Stimulated activated CD8-positive, alpha-beta memory T cell treated with anti-CD3 and anti-CD28 coated beads, Interleukin-15, amount 100 ng/mL, for 4 hours (primary cell): ENCODE measurements around the gene GSTO1.

Experiments
- DNase-seq, 2 donors: peaks; one replicate each; pipeline ENCODE4 v3.0.0-alpha.2; 2020; ENCODE audit warnings: low read depth in 2 of 2

GSTO1 gene

GRCh38 chr10:104274762-104275721 is 20.4 kb downstream of the GSTO1 start:
- DNase-seq = no peak

GRCh38 chr10:104276192-104276591 is 21.5 kb downstream of the GSTO1 start:
- DNase-seq = no peak

- DNase-seq = no peak
Measured at GRCh38 chr10:104277785-104278184, 23.1 kb downstream of the GSTO1 start.

- no peak for DNase-seq
Measured at GRCh38 chr10:104279550-104280259, 25.0 kb downstream of the GSTO1 start.

- DNase-seq = no peak
Measured at GRCh38 chr10:104281694-104282093, 27.0 kb downstream of the GSTO1 start.

GRCh38 chr10:104284846-104285245 is 30.2 kb downstream of the GSTO1 start:
- no peak for DNase-seq

- no peak for DNase-seq
Measured at GRCh38 chr10:104286939-104287338, 32.2 kb downstream of the GSTO1 start.

- no peak for DNase-seq
Measured at GRCh38 chr10:104288355-104288754, 33.7 kb downstream of the GSTO1 start.

- peak; percentile 69 to 74 for DNase-seq
Measured at GRCh38 chr10:104291439-104291951, 36.8 kb downstream of the GSTO1 start.

GRCh38 chr10:104293011-104293410 is 38.3 kb downstream of the GSTO1 start:
- DNase-seq = no peak

GRCh38 chr10:104293781-104294321 is 39.2 kb downstream of the GSTO1 start:
- no peak for DNase-seq

GRCh38 chr10:104296687-104297436 is 42.2 kb downstream of the GSTO1 start:
- no peak for DNase-seq

- DNase-seq = no peak
Measured at GRCh38 chr10:104297697-104298660, 43.3 kb downstream of the GSTO1 start.

GRCh38 chr10:104299031-104299904 is 44.6 kb downstream of the GSTO1 start:
- no peak for DNase-seq

GRCh38 chr10:104300002-104300735 is 45.5 kb downstream of the GSTO1 start:
- DNase-seq = no peak

GRCh38 chr10:104300736-104301292 is 46.1 kb downstream of the GSTO1 start:
- no peak for DNase-seq

GRCh38 chr10:104301907-104302690 is 47.4 kb downstream of the GSTO1 start:
- no peak for DNase-seq
